NCI-H524 (cell line): ENCODE measurements around the gene PPM1A.

ENCODE experiments used
- DNase-seq, 2 experiments: peaks; one replicate each; lab custom pipeline; 2025; lab: John Stamatoyannopoulos, UW

Gene PPM1A

DNA sequence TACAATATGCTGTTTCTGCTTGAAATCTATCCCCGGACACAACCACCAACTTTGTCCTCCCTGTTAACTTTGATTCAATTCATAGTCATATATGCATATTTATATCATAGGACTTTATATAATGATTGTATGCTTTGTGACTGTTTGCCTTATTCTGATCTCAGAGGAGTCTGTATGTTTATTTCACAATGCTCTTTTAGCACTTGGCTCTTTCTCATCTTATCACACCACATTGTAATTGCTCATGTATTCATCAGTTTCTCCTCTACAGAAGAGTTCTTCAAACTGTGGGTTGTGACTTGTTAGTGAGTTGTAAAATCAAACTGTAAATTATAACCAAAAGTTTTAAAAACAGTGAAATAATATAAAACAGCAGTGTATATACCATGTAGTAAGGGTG, 21.7 kb upstream of the PPM1A start:
- DNase-seq = no peak

DNA sequence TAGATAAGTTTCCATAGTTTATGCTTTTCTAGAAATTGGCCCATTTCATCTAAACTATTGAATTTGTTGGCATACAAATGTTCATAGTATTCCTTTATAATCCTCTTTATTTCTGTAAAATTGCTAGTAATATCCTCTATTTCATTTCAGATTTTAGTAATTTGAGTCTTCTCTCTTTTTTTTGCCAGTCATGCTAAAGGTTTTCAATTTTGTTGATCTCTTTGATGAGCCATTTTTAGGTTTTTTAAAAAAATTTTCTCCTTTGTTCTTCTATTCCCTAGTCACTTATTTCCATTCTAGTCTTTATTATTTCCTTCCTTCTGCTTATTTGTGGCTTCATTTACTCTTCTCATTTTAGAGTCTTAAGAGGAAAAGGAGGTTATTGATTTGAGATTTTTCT, 19.4 kb upstream of the PPM1A start:
- DNase-seq = no peak

DNA sequence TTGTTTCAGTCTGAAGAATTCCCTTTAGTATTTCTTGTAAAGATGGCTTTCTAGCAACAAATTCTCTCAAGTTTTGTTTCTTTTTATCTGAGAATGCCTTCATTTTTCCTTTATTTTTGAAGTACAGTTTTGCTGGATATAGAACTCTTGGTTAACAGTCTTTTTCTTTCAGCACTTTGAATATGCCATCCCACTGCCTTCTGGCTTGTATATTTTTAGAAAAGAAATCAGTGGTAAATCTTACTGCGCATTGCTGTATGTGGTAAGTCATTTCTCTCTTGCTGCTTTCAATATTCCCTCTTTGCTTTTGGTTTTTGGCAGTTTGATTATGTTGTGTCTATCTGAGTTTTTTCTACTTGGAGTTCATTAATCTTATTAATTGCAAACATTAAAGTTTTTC, 16.8 kb upstream of the PPM1A start:
- no peak for DNase-seq

DNA sequence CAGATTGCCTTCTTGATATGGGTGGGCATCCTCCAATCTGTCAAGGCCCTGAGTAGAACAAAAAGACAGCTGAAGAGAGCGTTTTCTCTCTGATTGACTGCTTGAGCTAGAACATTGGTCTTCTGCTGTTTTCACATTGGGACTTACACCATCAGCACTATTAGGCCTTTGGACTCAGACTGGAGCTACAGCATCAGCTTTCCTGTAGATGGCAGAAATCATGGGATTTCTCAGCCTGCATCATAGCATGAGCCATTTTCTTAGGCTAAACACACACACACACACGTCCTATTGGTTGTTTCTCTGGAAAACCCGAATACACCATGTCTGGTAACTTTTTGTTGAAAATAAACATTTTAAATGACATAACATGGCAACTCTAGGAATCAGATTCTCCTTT, 15.8 kb upstream of the PPM1A start:
- DNase-seq = no peak

DNA sequence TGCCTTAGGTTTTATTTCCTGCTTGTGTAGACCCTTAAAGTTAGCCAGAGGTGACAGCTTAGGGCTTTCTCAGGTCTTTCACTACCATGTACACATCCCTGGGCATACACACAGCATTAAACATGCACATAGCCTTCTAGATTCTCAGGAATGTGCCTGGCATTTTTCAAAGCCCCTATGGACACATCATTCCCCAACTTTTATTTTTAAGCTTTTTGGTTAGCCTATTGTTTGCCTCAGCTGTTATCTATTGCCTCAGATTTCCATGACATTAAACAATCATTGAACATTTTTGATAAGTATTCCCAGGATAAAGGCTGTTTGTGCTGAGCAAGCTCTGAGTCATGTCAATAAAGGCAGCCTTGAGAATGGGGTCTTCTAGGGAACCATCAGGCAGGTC, 15.1 kb upstream of the PPM1A start:
- no peak for DNase-seq

DNA sequence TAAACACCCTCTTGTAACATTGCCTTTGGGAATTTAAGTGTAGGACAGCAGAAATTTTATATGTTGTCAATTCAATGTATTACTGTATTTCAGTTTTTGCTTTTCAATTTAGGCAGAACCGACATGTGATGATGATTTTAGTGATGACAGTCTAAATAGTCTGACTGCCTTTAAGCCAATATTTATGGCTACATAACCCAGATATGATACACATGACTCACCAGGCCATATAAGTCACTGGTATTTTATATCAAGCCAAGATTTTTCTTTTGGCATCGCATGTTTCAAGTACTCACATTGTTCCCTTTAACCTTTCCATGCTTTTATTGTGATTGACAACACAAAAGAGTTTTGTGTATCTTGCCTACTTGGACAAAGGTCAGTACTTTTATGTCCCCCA, 13.6 kb upstream of the PPM1A start:
- no peak for DNase-seq

DNA sequence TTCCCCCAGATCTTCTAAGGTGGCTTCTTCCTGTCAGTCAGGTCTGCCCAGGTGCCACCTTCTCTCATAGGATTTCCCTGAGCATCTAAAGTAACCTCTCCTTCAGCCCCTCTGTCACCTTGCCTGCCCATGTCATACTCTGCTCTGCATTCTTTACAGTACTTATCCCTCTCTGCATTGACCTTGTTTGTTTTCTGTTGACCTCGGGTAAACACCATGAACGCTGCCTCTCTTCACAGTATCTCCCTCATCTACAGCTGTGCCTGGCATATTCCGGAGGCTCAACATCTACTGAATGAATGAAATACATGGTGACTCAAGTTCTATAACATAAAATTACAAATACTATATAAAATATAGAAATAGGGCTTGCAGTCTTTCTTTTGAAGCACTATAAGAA, 10.1 kb upstream of the PPM1A start:
- DNase-seq = no peak

DNA sequence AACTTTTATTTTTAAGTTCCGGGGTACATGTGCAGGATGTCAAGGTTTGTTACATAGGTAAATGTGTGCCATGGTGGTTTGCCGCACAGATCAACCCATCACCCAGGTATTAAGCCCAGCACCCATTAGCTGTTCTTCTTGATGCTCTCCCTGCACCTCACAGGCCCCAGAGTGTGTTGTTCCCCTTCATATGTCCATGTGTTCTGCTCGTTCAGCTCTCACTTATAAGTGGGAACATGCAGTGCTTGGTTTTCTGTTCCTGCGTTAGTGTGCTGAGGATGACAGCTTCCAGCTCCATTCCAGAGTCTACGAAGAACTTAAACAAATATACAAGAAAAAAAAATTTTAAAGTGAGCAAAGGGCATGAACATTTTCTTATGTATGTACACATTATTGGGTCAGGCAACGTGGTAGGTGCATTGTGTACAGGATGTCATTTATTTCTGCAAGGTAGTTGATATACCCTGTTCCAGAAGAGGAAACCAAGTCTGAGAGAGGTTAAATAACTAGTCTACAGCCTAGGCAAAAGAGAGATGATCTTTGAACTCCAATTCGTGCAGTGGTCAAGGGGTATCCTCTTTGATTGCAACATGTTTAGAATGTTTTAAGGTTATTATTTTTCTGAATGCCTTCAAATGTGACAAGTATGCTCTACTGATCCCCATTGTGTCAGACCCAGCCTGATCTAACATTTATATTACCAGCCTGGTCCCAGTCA, 8.7 kb upstream of the PPM1A start:
- DNase-seq = no peak

DNA sequence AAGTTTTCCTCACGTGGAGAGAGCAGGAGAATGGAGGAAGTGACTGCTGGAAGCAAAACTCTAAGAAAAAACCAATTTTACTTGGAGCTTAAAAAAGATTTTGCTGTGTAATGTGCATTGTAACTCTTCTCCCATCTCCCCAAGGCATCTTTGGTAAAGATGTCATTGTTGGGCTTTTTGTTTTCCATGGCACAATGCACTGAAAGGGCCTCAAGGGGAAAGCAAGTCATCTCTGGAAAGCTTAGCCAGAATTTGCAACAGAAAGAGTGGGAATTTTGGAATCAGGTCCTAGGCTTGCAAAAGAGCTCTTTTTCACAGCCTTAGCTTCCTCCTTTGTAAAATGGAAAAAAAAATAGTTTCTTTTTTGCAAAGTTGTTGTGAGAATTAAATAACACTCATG, 7.9 kb upstream of the PPM1A start:
- no peak for DNase-seq

DNA sequence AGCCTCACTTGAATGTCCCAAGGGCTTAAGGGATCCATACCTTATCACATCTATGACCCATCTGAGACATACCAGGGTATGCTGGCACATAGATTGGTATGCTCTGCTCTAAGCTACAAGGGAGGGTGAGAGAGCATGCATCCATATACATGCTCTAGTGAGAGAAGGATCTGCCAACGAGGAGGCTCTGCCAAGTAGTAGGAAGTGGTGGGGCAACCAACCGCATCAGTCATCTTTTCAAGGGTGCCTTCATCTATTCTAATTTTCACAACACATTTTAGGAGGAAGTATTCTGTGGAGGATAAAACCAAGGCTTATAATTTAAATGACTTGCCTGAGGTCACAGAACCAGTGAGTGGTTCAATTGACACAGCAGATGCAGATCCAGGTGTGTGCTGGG, 6.6 kb upstream of the PPM1A start:
- DNase-seq = no peak

DNA sequence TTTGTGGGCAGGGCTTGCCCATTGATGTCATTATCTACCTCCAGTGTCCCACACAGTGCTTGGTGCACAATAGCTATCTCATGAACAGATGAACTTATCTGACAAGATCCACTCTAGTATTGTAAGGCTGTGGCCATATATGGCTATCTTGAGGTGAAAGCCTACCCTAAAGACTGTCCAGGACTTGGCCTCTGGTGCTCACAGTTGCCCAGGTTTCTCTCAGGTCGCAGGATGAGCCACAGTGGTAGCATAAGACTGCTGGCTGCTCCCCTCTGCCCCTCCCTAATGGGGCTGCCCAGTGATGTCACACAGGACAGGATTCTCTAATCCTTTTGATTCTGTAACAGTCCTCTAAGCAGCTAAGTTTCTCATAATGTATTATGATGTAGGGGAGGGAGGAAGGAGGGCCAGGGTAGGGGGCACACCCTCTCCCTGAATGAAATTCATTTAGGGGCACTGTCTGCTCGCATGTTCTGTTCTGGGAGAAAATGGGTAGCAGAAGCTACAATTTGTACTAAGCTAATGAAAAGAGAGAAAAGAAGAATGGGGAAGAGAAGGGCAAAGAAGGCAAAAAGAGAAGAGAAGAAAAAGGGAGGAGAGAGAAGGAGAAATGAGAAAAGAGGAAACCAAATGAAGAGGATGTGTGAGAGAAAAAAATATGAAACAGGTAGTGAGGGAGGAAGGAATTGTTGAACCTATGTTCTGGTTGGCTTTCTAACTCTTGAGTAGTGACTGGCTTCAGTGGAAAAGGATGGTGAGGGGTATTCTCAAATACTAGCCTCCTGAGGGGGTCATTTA, 3.4 kb upstream of the PPM1A start:
- DNase-seq = no peak

DNA sequence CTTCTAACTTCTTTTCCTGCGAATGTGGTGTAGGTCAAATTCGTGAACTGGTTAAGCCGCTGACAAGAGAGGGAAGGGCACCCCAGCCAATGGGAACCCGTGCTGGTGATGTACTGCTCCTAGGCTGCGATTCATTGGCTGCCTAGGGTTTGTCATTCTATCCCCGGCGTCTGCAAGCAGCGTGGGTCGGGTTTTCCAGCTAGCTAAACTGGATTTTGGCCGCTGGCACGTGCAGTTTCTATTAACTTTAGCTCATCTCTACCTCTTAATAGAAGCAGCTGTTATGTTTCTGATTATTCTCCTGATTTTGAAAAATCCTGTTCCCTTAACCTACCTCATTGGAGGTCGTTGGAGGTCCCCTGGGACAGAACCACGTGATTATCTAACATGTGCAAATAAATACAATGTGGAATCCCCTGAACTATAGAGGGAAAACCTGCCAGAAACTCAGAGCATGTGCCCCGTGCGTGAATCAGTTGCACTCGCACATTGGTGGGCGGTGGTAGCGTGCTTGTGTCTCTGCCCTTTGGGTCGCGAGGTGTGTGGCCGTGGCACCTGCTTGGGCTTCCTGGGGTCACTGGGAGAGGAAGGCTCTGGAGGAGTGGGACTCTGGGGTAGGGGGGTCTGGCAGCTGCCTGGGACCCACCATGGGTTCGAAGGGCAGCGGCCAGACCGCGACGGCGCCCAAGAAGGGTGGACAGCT, 876 bp upstream of the PPM1A start:
- DNase-seq = peak; percentile 93 to 95

DNA sequence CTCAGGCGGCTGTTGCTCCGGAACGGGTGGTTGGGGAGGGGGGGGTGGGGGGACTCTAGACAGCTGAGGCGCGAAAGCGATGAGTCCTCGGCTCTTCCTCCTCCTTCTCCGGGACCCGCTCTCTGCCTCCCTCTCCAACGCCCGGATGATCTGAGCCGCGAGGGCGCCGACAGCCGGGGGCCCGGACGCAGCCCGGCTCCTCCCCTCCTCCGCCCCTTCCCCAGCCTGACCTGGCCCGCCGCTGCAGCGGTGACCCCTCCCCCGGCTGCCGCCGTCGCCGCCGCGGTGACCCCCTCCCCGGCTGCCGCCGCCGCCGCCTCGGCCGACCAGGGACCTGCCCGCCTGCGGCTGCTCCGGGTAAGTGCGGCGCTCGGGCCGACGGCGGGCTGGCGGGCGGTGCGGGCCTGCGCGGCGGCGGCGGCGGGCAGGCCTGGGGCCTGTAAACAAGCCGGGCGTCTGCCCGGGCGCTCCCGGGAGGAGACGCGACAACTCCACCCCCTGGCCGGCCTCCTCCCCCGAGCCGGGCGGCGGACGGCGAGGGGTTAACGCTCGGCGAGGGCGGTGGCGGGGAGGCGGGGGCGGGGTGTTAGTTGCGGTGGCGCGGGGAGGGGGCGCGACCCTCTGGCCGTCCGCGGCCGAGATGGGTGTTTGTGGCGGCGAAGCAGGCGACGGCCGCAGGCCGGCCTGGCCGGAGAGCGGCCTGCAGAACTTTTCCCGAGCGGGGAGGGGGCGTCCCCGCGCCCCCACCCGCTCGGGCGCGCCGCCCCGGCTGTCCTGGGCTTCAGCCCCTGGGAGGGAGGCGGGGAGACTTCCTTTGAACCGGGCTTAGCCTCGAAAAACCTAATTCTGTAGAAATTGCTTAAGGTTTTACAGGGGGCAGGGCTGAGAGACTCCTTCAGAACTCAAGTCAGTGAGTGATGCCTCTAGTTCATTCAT, 568 bp downstream of the PPM1A start:
- DNase-seq = peak; percentile 77 to 81

DNA sequence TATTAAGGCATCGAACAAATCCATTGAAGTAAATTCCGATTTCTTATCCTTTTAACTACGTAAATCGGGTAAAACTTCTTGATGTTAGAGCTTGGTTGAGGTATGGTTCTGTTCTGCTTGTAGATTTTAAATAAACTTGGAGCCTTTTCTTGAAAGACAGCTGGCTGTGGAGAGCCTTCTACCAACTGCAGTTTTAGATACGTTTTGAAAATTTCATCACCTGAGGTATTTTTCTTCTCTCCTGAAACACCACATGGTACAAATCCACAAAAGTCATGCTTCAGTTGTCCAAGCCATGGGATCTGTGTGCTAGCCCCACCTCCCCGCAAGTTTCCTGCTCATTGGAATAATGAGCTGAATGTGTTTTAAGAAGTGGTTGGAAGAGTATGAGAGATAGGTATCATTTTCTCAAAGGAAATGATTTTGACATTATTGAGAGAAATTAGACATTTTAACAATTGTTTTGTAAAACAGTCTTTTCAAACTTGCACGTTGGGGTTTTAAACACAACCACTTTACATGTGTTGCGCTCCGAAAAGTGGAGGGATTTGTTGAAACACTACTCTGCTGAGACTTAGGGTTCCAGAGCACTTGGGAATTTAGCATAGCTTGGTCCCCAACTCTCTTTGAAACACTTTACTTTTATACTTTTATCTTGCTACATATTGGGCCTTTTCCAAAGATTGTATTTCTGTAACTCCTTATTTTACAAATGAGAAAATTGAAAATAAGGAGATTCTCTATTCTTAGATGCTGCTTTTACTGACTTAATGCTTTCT, 1.4 kb downstream of the PPM1A start:
- peak; percentile 32 to 59 for DNase-seq

DNA sequence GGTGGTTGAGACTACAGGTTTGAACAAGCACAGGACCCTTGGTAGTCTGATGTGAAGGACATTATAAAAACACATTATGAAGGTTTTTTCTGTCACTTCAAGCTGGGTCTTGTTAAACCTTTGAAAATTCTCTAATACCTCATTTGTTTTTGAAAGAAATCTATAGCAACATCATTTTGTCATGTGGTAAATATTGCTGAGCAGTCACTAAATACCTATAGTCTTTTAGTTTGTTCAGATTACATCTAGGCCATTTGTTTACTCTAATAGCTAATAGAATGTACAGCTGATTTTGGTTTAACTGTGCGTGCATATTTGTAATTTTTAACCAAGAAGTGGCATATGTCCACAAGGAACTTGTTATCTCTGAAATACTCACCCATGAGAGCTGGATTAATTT, 2.9 kb downstream of the PPM1A start:
- DNase-seq = no peak

DNA sequence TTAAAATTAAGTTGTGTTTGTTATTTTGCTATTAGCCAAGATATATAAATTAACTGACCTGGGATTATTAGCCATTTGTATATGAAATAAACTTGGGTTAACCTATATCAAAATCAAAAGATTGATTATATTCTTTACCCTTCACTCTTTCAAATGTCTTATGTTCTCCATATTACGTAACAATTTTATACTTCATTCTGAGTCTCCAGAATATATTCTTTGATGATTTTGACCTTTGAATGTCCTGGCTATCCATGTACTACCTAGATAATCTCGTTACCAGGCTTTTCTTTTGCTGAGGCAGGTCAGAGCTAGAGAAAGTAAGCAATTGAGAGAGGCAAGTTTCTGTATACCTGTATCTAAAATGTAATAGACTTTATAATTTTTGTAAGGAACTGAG, 3.6 kb downstream of the PPM1A start:
- DNase-seq = no peak

DNA sequence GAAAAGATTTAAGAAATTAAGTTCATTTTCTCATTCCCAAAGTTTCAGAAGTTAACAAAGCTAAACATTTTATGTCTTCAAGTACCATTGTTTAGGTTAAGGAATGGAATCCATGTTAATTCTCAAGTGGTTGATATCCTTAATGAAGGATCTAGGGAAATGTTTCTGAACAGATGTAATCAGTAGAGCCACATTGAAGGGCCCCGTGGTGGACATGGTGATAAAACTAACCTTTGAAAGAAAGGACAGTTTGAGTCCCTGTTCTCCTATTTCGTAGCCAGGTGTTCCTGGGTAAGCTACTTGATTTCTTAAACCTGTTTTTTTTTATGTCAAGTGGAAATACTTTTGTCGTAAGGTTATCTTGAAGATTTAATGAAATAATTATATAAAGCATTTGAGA, 4.6 kb downstream of the PPM1A start:
- peak in 1 of 2 experiments; percentile 27 for DNase-seq

DNA sequence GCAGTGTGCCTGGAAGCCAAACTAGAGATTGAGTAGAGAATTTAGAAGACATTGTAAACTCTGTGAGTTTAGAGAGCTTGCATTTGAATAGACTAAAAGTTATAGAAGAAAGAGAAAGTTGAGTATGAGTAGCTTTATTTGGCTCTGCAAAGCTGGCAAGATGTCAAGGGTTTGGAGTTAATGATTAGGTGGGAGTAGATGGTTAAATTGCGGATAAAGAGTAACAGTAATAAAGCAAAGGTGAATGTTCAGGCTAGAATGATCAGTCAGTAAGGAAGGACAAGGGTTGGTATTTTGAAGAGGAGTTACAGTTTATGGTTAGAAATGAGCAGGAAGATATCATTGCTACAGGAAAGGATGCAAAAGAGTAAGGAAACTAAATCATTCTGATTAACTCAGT, 5.2 kb downstream of the PPM1A start:
- no peak for DNase-seq

DNA sequence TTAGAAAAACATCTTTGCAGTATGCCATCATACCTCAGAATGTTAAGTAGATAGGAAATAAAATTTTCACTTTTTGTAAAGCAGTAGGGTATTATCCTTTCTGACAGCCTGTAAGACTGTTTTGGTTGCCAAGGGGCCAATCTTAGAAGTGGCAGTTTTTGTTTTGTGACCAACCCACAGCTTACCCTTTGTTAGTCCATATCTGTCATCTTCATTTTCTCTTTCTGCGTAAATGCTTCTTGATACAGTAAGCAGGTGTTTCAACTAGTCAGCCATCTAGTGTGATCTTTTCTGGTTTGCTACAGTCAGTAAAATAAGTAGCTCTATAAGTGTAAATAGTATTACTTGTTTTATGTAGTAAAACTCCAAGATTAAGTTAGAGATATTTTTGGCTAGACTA, 8.8 kb downstream of the PPM1A start:
- DNase-seq = no peak

DNA sequence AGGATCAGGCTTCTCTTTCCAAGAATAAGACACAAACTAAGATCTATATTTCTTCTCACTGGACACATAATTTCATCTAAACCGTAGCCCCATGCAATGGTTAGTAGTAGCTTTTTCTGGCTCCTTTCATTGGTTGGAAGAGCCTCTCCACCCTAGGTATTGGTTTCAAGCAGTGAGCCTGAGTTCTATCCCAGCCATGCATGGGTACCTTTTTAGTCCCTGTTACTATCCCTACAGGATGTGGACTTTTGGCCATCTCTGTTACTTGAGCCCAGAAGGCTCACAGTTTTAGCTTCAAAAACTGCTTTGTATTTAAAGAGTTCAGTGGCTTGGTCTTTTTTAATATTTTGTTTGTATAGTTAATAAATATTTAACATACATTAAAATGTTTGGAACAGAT, 16.1 kb downstream of the PPM1A start:
- no peak for DNase-seq
